ENCODE data around the gene PYROXD2. TPM values are rescaled to one million over a fixed set of nuclear protein-coding genes. Genes with fewer than 3 reads are reported as not detected.

The PYROXD2 gene
- total and polyA plus RNA-seq, 2 of the 8 experiments (the other 6 are each of a cell fraction or from before 2014, with no cell fraction given), result 3.2 to 5.4 TPM

- TF ChIP-seq ATF2 (IDR thresholded peaks at IDR 0.05; ENCODE audit: low read length) (no peak), CTBP2 (IDR thresholded peaks at IDR 0.05; ENCODE audit: borderline replicate concordance, insufficient read depth, insufficient read length, low read length) (no peak), EGR1 (IDR thresholded peaks at IDR 0.05; ENCODE audit: borderline replicate concordance, low read depth, low read length) (no peak)
Observed at GRCh38 chr10:98361131-98362025, 53.6 kb downstream of the PYROXD2 start (continued).

Measured in H1 (cell line).